DMS53 (cell line): ENCODE data around the gene SPTY2D1.

Experiments
- DNase-seq: peaks from one replicate; lab custom pipeline; 2025; lab: John Stamatoyannopoulos, UW

Gene SPTY2D1

GRCh38 chr11:18564149-18564548 lies 70.0 kb downstream of the SPTY2D1 start:
- no peak for DNase-seq

GRCh38 chr11:18563090-18563730 lies 70.9 kb downstream of the SPTY2D1 start:
- DNase-seq = no peak
